ENCODE results near the gene TMEM131.
A peak's percentile ranks its signal among the peaks of the same experiment; 100 is the strongest.

Gene TMEM131

DNA sequence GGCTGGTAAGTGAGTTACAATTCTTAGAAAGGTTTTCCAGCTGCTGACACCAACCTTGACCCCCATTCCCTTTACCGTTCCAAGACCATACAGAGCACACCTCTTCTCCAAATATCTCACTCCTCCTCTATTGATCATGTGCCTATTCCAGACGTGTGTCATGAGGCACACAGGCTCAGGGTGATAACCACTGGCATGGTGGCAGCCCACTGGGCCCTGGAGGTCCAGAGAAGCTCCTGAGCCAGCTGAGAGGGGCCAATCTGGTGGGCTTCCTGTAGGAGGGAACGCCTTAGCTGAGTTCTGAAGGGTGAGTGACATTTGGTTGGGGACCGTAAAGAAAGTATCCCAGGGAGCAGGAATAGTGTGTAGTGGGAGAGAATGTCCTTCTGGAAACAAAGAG is 254.1 kb downstream of the TMEM131 start:
- Mint-ChIP-seq H3K27ac (peak overlapping the region in 1 of 3 experiments; percentile 18), H3K36me3 (ENCODE audit: low read depth) (peaks cover 14% of the 10 kb centered on the region), H3K9me3 (no peaks in the 10 kb centered on the region), H3K27me3 (ENCODE audit: low read depth) (peaks cover 3% of the 10 kb centered on the region), H3K4me3 (no peak overlapping the region), H3K4me1 (peaks cover 32% of the 10 kb centered on the region)
- TF ChIP-seq, protein P1, sequence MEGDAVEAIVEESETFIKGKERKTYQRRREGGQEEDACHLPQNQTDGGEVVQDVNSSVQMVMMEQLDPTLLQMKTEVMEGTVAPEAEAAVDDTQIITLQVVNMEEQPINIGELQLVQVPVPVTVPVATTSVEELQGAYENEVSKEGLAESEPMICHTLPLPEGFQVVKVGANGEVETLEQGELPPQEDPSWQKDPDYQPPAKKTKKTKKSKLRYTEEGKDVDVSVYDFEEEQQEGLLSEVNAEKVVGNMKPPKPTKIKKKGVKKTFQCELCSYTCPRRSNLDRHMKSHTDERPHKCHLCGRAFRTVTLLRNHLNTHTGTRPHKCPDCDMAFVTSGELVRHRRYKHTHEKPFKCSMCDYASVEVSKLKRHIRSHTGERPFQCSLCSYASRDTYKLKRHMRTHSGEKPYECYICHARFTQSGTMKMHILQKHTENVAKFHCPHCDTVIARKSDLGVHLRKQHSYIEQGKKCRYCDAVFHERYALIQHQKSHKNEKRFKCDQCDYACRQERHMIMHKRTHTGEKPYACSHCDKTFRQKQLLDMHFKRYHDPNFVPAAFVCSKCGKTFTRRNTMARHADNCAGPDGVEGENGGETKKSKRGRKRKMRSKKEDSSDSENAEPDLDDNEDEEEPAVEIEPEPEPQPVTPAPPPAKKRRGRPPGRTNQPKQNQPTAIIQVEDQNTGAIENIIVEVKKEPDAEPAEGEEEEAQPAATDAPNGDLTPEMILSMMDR (IDR thresholded peaks at IDR 0.05; ENCODE audit: unreplicated experiment in 3 of 3), result no peak

DNA sequence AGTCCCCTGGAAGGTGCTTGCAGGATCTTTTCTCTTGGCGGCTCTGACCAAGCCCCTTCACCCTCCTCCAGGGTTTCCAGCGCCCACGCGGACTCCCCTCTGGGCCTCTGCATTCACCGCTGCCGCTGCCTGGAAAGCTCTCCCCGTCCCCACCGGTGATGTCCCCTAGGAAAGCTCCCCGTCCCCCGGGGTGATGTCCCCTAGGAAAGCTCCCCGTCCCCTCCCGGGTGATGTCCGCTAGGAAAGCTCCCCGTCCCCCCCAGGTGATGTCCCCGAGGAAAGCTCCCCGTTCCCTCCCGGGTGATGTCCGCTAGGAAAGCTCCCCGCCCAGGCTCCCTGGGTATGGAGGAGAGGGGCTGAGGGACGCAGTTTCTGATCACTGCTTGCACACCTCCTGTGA is 254.5 kb downstream of the TMEM131 start:
- peaks cover 28% of the 10 kb centered on the region for H3K4me1 Mint-ChIP-seq

DNA sequence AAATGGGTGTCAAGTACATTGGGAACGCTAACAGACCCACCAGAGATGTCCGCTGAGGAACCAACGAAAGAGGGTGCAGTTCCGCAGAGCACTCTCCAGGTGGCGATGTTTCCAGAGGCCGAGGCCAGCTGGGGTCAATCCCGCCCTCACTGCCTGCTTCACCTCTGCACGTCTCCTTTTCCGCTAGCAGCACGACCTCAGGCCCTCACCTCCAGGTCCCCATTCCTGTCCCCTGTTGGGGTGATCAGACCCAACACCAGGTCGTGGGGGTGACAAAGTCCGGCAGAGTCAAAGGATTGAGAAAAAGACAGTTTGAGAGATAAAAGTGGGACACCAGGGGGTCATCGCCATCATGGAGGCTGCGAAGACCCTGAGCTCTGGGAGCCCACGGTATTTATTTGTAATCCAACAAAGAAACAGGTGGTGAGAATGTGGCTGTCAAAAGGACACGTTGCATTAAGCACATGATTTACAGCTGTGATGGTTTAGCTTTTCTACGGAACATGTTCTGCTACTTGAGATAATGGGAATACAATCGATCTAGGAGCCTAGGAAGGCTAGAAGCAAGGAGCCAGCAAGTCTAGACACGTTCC is 255.1 kb downstream of the TMEM131 start:
- Mint-ChIP-seq H3K36me3 (ENCODE audit: low read depth) (peaks cover 11% of the 10 kb centered on the region), H3K27ac (peak overlapping the region; percentile 58 to 91 (median 62)), H3K27me3 (ENCODE audit: low read depth) (peaks cover 3% of the 10 kb centered on the region), H3K9me3 (no peaks in the 10 kb centered on the region), H3K4me1 (peaks cover 23% of the 10 kb centered on the region), H3K4me3 (no peak overlapping the region)
- TF ChIP-seq, protein P1 (IDR thresholded peaks at IDR 0.05; ENCODE audit: unreplicated experiment in 3 of 3), result peak; percentile 58 to 77 (median 67)

More for the DNA sequence above, 254.5 kb downstream of the TMEM131 start:
- Mint-ChIP-seq H3K27ac (peak overlapping the region in 1 of 3 experiments; percentile 91), H3K9me3 (no peaks in the 10 kb centered on the region), H3K27me3 (ENCODE audit: low read depth) (peaks cover 3% of the 10 kb centered on the region), H3K4me3 (no peak overlapping the region), H3K36me3 (ENCODE audit: low read depth) (peaks cover 14% of the 10 kb centered on the region)
- TF ChIP-seq, protein P1 (IDR thresholded peaks at IDR 0.05; ENCODE audit: unreplicated experiment in 3 of 3), result no peak

DNA sequence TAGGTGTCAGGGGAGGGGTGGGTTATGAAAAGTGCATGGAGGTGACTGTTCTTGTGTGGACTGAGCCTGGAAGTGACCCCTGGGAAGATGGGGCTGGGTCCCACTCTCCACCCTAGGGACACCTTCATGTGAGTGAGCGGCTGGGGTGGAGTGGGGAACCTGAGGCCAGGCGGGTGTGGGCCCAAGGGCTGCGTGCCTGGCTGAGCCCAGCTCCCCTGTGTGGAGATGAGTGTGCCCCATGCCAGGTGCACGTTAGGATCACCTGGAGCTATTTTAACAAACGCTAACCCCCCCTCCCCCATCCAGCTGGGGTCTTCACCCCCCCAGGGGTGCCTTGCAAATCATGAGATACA is 255.9 kb downstream of the TMEM131 start:
- Mint-ChIP-seq H3K9me3 (no peaks in the 10 kb centered on the region), H3K27ac (no peak overlapping the region), H3K4me3 (no peak overlapping the region), H3K27me3 (ENCODE audit: low read depth) (peaks cover 3% of the 10 kb centered on the region), H3K4me1 (peaks cover 22% of the 10 kb centered on the region), H3K36me3 (ENCODE audit: low read depth) (peaks cover 11% of the 10 kb centered on the region)
- TF ChIP-seq, protein P1 (IDR thresholded peaks at IDR 0.05; ENCODE audit: unreplicated experiment in 3 of 3), result no peak

DNA sequence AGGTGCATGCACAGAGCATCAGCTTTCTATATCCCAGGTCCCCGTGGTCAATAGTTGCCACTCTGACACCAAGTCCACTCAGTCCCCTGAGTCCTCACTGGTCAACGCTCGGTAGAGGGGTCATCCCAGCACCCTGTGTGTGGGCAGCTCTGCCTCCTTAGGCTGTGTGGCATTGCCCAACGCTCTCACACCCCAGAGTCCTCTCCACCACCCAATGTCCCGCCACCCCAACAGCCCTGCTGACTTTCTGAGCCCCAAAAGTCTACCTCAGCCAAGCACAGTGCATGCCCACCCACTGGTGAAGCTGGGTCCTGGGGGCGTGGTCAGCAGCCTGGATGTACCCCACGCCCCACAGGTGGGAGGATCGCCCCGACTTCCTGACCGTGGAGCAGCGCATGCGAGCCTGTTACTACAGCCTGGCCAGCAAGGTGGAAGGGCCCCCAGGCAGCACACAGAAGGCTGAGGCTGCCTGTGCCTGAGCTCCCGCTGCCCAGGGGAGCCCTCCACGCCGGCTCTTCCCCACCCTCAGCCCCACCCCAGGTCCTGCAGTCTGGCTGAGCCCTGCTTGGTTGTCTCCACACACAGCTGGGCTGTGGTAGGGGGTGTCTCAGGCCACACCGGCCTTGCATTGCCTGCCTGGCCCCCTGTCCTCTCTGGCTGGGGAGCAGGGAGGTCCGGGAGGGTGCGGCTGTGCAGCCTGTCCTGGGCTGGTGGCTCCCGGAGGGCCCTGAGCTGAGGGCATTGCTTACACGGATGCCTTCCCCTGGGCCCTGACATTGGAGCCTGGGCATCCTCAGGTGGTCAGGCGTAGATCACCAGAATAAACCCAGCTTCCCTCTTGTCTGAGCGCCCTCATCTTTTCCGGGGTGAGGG is 256.5 kb downstream of the TMEM131 start:
- Mint-ChIP-seq H3K4me1 (peaks cover 19% of the 10 kb centered on the region), H3K27me3 (ENCODE audit: low read depth) (peaks cover 3% of the 10 kb centered on the region), H3K4me3 (no peak overlapping the region), H3K9me3 (no peaks in the 10 kb centered on the region), H3K27ac (no peak overlapping the region), H3K36me3 (ENCODE audit: low read depth) (peaks cover 7% of the 10 kb centered on the region)
- TF ChIP-seq, protein P1 (IDR thresholded peaks at IDR 0.05; ENCODE audit: unreplicated experiment in 3 of 3), result no peak

Measured in nephron (organoid).